ENCODE measurements around the gene GKAP1. TPM values are rescaled to one million over a fixed set of nuclear protein-coding genes. Genes with fewer than 3 reads are reported as not detected.
"Not testable (repeated sequence)": the region's sequence is repeated elsewhere in the genome, so short reads cannot be mapped to it uniquely, and the experiment has no call there.

The GKAP1 gene
- total RNA-seq, 2 experiments from 2014 or later: 7.3 to 9.5 TPM

DNA sequence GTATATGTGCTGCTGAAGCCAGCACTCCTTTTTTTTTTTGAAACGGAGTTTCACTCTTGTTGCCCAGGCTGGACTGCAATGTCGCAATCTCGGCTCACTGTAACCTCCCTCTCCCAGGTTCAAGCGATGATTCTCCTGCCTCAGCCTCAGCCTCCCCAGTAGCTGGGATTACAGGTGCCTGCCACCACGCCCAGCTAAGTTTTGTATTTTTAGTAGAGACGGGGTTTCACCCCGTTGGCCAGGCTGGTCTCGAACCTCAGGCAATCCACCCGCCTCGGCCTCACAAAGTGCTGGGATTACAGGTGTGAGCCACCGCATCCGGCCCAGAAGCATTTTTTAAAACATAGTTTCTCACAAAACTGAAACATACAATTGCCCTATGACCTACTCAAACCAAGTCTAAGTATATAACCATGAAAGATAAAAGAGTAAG is 112.3 kb downstream of the GKAP1 start:
- H3K4me3 Mint-ChIP-seq: peak overlapping the region; percentile 90
- peaks cover 23% of the 10 kb centered on the region for H3K4me1 ChIP-seq (ENCODE audit: insufficient read depth, low read length)
- H3K27me3 ChIP-seq (ENCODE audit: control insufficient read depth in 1 of 2, insufficient read depth in 2 of 2, low read length in 2 of 2); H3K36me3 ChIP-seq (ENCODE audit: insufficient read depth, low read length); H3K4me3 ChIP-seq (ENCODE audit: low read length); H3K9me3 ChIP-seq (ENCODE audit: control insufficient read depth in 1 of 2, insufficient read depth in 1 of 2, low read length in 2 of 2); ATAC-seq (ENCODE audit: poor library complexity); H3K27ac ChIP-seq (ENCODE audit: low read depth in 1 of 2, low read length in 2 of 2); H3K9me3 Mint-ChIP-seq; H3K27me3 Mint-ChIP-seq; POLR2A ChIA-PET: not testable (repeated sequence)
- peak in 2 of 14 experiments; percentile 30 to 59 for DNase-seq
- intact Hi-C loops (cut with DNase I, micrococcal nuclease): loop anchor here (2.0 to 10.0 kb wide), 4 partner anchors 38 to 280 kb away; partner anchors contain the start of genes GKAP1 (in 1 of the 2), HNRNPK (in 1 of the 2) and RMI1 (in 1 of the 2)
- peak overlapping the region; percentile 94 for H3K27ac Mint-ChIP-seq
- peaks cover 44% of the 10 kb centered on the region for H3K36me3 Mint-ChIP-seq (ENCODE audit: low read depth)
- CTCF ChIA-PET: interaction anchor here (0.9 kb wide), 2 partner anchors 82 to 205 kb away, joined by 3 read pairs; partner anchors contain the start of gene IDNK
- peaks cover 76% of the 10 kb centered on the region for H3K4me1 Mint-ChIP-seq (ENCODE audit: low read depth)

DNA sequence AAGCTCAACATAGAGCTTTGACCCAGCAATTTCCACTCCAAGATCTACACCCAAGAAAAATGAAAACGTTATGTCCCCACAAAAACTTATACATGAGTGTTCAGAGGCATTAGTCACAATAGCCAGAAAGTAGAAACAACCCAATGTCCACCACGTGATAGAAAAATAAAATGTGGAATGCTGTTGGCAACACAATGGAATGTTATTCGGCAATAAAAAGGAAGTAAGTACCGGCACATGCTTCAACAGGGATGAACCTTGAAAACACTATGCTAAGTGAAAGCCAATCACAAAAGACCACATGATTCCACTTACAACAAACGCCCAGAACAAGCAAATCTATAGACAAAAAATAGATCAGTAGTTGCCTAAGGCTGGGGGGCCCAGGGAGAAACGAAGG is 115.8 kb downstream of the GKAP1 start:
- H3K4me1 ChIP-seq (ENCODE audit: insufficient read depth, low read length): peaks cover 42% of the 10 kb centered on the region
- no peak overlapping the region for H3K4me3 ChIP-seq (ENCODE audit: low read length)
- Mint-ChIP-seq H3K27me3 (no peaks in the 10 kb centered on the region), H3K4me3 (peak overlapping the region; percentile 65), H3K9me3 (no peaks in the 10 kb centered on the region), H3K36me3 (ENCODE audit: low read depth) (peaks cover 37% of the 10 kb centered on the region), H3K4me1 (ENCODE audit: low read depth) (peaks cover 86% of the 10 kb centered on the region), H3K27ac (peak overlapping the region; percentile 42)
- intact Hi-C loops (cut with DNase I, micrococcal nuclease): loop anchor here in 1 of 2 experiments (10.0 kb wide), 2 partner anchors 113 to 283 kb away; partner anchors contain the start of genes GKAP1, HNRNPK and RMI1
- H3K9me3 ChIP-seq (ENCODE audit: control insufficient read depth in 1 of 2, insufficient read depth in 1 of 2, low read length in 2 of 2): no peaks in the 10 kb centered on the region
- DNase-seq: no peak
- ATAC-seq (ENCODE audit: poor library complexity): no peak
- no peak overlapping the region for H3K27ac ChIP-seq (ENCODE audit: low read depth in 1 of 2, low read length in 2 of 2)
- CTCF ChIA-PET: no interaction called here
- H3K27me3 ChIP-seq (ENCODE audit: control insufficient read depth in 1 of 2, insufficient read depth in 2 of 2, low read length in 2 of 2): no peaks in the 10 kb centered on the region
- POLR2A ChIA-PET: no interaction called here
- H3K36me3 ChIP-seq (ENCODE audit: insufficient read depth, low read length): no peaks in the 10 kb centered on the region
- TF ChIP-seq, protein P1, sequence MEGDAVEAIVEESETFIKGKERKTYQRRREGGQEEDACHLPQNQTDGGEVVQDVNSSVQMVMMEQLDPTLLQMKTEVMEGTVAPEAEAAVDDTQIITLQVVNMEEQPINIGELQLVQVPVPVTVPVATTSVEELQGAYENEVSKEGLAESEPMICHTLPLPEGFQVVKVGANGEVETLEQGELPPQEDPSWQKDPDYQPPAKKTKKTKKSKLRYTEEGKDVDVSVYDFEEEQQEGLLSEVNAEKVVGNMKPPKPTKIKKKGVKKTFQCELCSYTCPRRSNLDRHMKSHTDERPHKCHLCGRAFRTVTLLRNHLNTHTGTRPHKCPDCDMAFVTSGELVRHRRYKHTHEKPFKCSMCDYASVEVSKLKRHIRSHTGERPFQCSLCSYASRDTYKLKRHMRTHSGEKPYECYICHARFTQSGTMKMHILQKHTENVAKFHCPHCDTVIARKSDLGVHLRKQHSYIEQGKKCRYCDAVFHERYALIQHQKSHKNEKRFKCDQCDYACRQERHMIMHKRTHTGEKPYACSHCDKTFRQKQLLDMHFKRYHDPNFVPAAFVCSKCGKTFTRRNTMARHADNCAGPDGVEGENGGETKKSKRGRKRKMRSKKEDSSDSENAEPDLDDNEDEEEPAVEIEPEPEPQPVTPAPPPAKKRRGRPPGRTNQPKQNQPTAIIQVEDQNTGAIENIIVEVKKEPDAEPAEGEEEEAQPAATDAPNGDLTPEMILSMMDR (IDR thresholded peaks at IDR 0.05): no peak

DNA sequence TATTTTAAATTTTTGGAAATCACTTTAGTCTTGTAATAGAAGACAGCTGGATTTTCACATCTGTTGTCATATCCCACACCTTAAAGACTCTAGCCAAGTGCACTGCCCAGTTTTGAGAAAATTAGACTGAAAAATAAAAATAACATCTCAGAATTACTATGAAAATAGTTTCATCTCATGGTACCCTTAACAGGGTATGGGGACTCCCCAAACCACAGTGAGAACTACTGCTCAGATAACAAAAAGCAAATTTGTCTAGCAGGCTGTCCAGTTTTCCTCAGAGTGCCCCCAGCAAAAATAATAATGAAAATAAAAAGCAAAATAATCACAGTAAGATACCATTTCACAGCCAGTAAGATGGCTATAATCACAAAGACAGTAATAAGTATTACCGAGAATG is 116.3 kb downstream of the GKAP1 start:
- TF ChIP-seq, protein P1 (IDR thresholded peaks at IDR 0.05): no peak
- peak overlapping the region; percentile 65 for H3K4me3 Mint-ChIP-seq
- no peak for DNase-seq
- Histone ChIP-seq H3K4me1 (ENCODE audit: insufficient read depth, low read length) (peaks cover 47% of the 10 kb centered on the region), H3K36me3 (ENCODE audit: insufficient read depth, low read length) (no peaks in the 10 kb centered on the region), H3K9me3 (ENCODE audit: control insufficient read depth in 1 of 2, insufficient read depth in 1 of 2, low read length in 2 of 2) (no peaks in the 10 kb centered on the region), H3K27me3 (ENCODE audit: control insufficient read depth in 1 of 2, insufficient read depth in 2 of 2, low read length in 2 of 2) (no peaks in the 10 kb centered on the region), H3K4me3 (ENCODE audit: low read length) (no peak overlapping the region), H3K27ac (ENCODE audit: low read depth in 1 of 2, low read length in 2 of 2) (no peak overlapping the region)
- ChIA-PET POLR2A (no interaction called here), CTCF (no interaction called here)
- no peaks in the 10 kb centered on the region for H3K9me3 Mint-ChIP-seq
- H3K36me3 Mint-ChIP-seq (ENCODE audit: low read depth): peaks cover 33% of the 10 kb centered on the region
- peak overlapping the region; percentile 42 for H3K27ac Mint-ChIP-seq
- intact Hi-C loops (cut with DNase I, micrococcal nuclease): loop anchor here in 1 of 2 experiments (10.0 kb wide), 2 partner anchors 114 to 284 kb away; partner anchors contain the start of genes GKAP1, HNRNPK and RMI1
- ATAC-seq (ENCODE audit: poor library complexity): no peak
- H3K4me1 Mint-ChIP-seq (ENCODE audit: low read depth): peaks cover 86% of the 10 kb centered on the region
- H3K27me3 Mint-ChIP-seq: no peaks in the 10 kb centered on the region

All from CD4-positive, alpha-beta T cell (primary cell).